GM23338 (cell line): Measurements from ENCODE around the gene MRPS18B. TPM values are rescaled to one million over a fixed set of nuclear protein-coding genes. Genes with fewer than 3 reads are reported as not detected.

ENCODE experiments used
- ATAC-seq: fragments of 200-7000 bp; cut with Tn5 transposase; 3 replicates; pipeline ENCODE4 v1.9.1; 2020
- DNase-seq: peaks from one replicate; pipeline ENCODE4 v3.0.0-alpha.2; 2015; ENCODE audit warnings: low spot score
- H2AFZ ChIP-seq: fragments of 200-600 bp; sonication (generic); 2 replicates; pipeline ENCODE4 v1.8.0; 2016; ENCODE audit warnings: antibody characterized with exemption, mild to moderate bottlenecking, moderate library complexity
- H3F3A ChIP-seq: fragments of 200-600 bp; sonication (generic); replicated peaks from 2 replicates; pipeline ENCODE4 v1.8.0; 2017; ENCODE audit warnings: antibody characterized with exemption, mixed run types, low read depth
- H3K27ac ChIP-seq: fragments of 200-600 bp; sonication (generic); 2 replicates; pipeline ENCODE4 v1.6.1; 2016; ENCODE audit warnings: low read depth
- H3K27me3 ChIP-seq: fragments of 200-600 bp; sonication (generic); 2 replicates; pipeline ENCODE4 v1.8.0; 2016; ENCODE audit warnings: mild to moderate bottlenecking, mixed run types, moderate library complexity; ENCODE audit not compliant: insufficient read depth
- H3K36me3 ChIP-seq: fragments of 200-600 bp; sonication (generic); 2 replicates; pipeline ENCODE4 v1.8.0; 2016; ENCODE audit warnings: mild to moderate bottlenecking; ENCODE audit not compliant: insufficient read depth
- H3K4me1 ChIP-seq: fragments of 200-600 bp; sonication (generic); 2 replicates; pipeline ENCODE4 v1.8.0; 2016; ENCODE audit warnings: mild to moderate bottlenecking, moderate library complexity; ENCODE audit not compliant: insufficient read depth
- H3K4me2 ChIP-seq: fragments of 200-600 bp; sonication (generic); 2 replicates; pipeline ENCODE4 v1.7.1; 2017; ENCODE audit warnings: mixed run types
- H3K4me3 ChIP-seq: fragments of 200-600 bp; sonication (generic); 2 replicates; pipeline ENCODE4 v1.6.1; 2016; ENCODE audit warnings: mixed run types
- H3K79me2 ChIP-seq: fragments of 200-600 bp; sonication (generic); replicated peaks from 2 replicates; pipeline ENCODE4 v1.8.0; 2017; ENCODE audit warnings: mild to moderate bottlenecking; ENCODE audit not compliant: insufficient read depth
- H3K9me2 ChIP-seq: fragments of 200-600 bp; sonication (generic); 2 replicates; pipeline ENCODE4 v1.8.0; 2017; ENCODE audit not compliant: insufficient read depth
- H4K20me1 ChIP-seq: fragments of 200-600 bp; sonication (generic); replicated peaks from 2 replicates; pipeline ENCODE4 v1.8.0; 2017; ENCODE audit warnings: mild to moderate bottlenecking; ENCODE audit not compliant: insufficient read depth
- H3K27ac Mint-ChIP-seq: 2 replicates; pipeline ENCODE4 v1.8.0; 2020; ENCODE audit warnings: inconsistent platforms, mild to moderate bottlenecking, moderate library complexity, mixed read lengths
- H3K27me3 Mint-ChIP-seq: 3 replicates; pipeline ENCODE4 v1.8.0; 2022; ENCODE audit warnings: low read depth, mild to moderate bottlenecking, moderate library complexity, mixed read lengths, inconsistent platforms; ENCODE audit not compliant: insufficient read depth, poor library complexity
- H3K36me3 Mint-ChIP-seq: 3 replicates; pipeline ENCODE4 v1.8.0; 2021; ENCODE audit warnings: low read depth, mild to moderate bottlenecking, inconsistent platforms, moderate library complexity, mixed read lengths
- H3K4me1 Mint-ChIP-seq: 3 replicates; pipeline ENCODE4 v1.8.0; 2020; ENCODE audit warnings: mild to moderate bottlenecking, inconsistent platforms, mixed read lengths
- H3K4me3 Mint-ChIP-seq: 3 replicates; pipeline ENCODE4 v1.8.0; 2021; ENCODE audit warnings: moderate library complexity, mild to moderate bottlenecking, inconsistent platforms, mixed read lengths
- H3K9me3 Mint-ChIP-seq: 3 replicates; pipeline ENCODE4 v1.8.0; 2020; ENCODE audit warnings: moderate library complexity, mild to moderate bottlenecking, inconsistent platforms, mixed read lengths
- CREB1 ChIP-seq: fragments of 250-450 bp; sonication (Bioruptor Pico); IDR thresholded peaks from 2 replicates; pipeline ENCODE4 v1.5.0; 2020; ENCODE audit warnings: low read depth, mild to moderate bottlenecking, moderate library complexity
- EZH2 ChIP-seq: fragments of 200-600 bp; sonication (generic); IDR thresholded peaks from one replicate; pipeline ENCODE4 v1.8.0; 2017; ENCODE audit warnings: antibody characterized with exemption, mild to moderate bottlenecking, low read depth; ENCODE audit not compliant: unreplicated experiment
- JUNB ChIP-seq: IDR thresholded peaks from one replicate; pipeline ENCODE4 v1.6.1; 2016; ENCODE audit warnings: antibody characterized with exemption; ENCODE audit not compliant: unreplicated experiment
- NANOG ChIP-seq: IDR thresholded peaks from 2 replicates; pipeline ENCODE4 v1.6.1; 2016; ENCODE audit warnings: antibody characterized with exemption, borderline replicate concordance
- POLR2AphosphoS5 ChIP-seq: IDR thresholded peaks from 2 replicates; pipeline ENCODE4 v1.6.1; 2016; ENCODE audit warnings: antibody characterized with exemption, low read depth
- STAT1 ChIP-seq: IDR thresholded peaks from one replicate; pipeline ENCODE4 v1.6.1; 2016; ENCODE audit warnings: antibody characterized with exemption; ENCODE audit not compliant: unreplicated experiment
- ZNF114 ChIP-seq: fragments of 250-450 bp; sonication (Bioruptor Pico); IDR thresholded peaks from 2 replicates; pipeline ENCODE4 v1.5.0; 2020; ENCODE audit warnings: mild to moderate bottlenecking, moderate library complexity
- ZNF331 ChIP-seq: fragments of 250-450 bp; sonication (Bioruptor Pico); IDR thresholded peaks from 2 replicates; pipeline ENCODE4 v1.5.0; 2020; ENCODE audit warnings: low read depth, mild to moderate bottlenecking, moderate library complexity
- long read RNA-seq: library from polyadenylated mRNA; unstranded; transcript quantifications from one replicate; pipeline ENCODE4 v2.0.0, GENCODE V29; 2020; ENCODE audit not compliant: unreplicated experiment
- polyA plus RNA-seq: library from polyadenylated mRNA; unstranded; fragments of >200 nt; fragmentation: Nextera tagmentation; extraction: Ambion mirVana; gene quantifications from 2 replicates; pipeline ENCODE4 v1.2.1, GENCODE V29; 2016
- total RNA-seq: library from RNA; depleted of rRNA; stranded (reverse); fragments of >200 nt; shearing (Covaris generic); gene quantifications from 2 replicates; pipeline ENCODE4 v1.2.3, GENCODE V29; 2014; rRNA removed
- TF ChIP-seq, protein P1 (sequence below), 2 experiments: fragments of 200-600 bp in 1 of 2; sonication (generic) in 1 of 2; conservative IDR thresholded peaks; 2 replicates each; pipeline versions ENCODE4 v1.5.1 to v1.6.1; 2016 to 2017; ENCODE audit warnings: antibody characterized with exemption in 2 of 2, low read depth in 2 of 2, mild to moderate bottlenecking in 2 of 2, moderate library complexity in 1 of 2
- TF ChIP-seq, protein P2 (sequence below): IDR thresholded peaks from one replicate; pipeline ENCODE4 v1.6.1; 2018; ENCODE audit warnings: antibody characterized with exemption; ENCODE audit not compliant: unreplicated experiment

MRPS18B gene
- total RNA-seq (49.1 and 49.2 TPM in 2 replicates), polyA plus RNA-seq (73.6 and 78.8 TPM in 2 replicates)
- long read RNA-seq, transcript MRPS18B-206 (7 exons, 1,532 nt), result major isoform, 94 of 105 reads
- long read RNA-seq, partial matches to known transcripts, result 1 of 105 reads
- long read RNA-seq, other reads (novel, unspliced or antisense), result 10 of 105 reads

DNA sequence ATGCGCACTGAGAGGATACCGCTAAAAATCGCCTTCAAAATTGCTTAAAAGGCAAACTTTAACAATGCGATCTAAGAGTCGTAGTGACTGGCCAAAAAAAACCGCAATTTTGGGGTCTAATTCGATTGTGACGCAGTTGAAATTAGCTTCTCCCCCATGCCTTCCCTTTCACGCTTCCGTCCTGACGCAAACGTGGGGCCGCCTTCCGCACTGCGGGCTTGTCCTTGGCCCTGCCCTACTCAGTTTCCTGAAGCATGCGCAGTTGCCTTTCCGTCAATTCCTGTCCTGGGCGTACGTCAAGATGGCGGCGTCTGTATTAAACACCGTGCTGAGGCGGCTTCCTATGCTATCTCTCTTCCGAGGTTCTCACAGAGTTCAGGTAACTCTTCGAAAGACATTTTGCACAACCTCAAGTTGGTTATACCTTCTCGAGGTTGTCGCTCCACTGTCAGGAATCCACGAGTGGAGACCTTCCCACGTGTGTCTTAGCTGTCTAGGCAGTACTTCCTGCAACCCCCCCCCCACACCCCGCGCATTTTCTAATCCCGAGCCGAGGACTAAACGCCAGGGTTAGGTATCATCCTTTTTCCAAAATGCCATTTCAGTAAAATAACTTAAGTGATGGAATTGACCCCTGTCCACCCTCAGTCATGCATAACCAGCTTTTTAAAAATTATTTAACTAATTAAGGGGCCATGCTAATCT is at the start of gene MRPS18B:
TSS of gene MRPS18B (plus strand) at position 276 of the 705 bp plus-strand sequence. CDS start at position 302, 26 bp downstream.
- peaks cover 34% of the 10 kb centered on the region for H3K27me3 Mint-ChIP-seq
- Histone ChIP-seq H3K4me1 (peaks cover 17% of the 10 kb centered on the region), H4K20me1 (peaks cover 5% of the 10 kb centered on the region; the same call in 1 of the 2 replicates), H3K9me2 (no peaks in the 10 kb centered on the region), H3K36me3 (peaks cover 28% of the 10 kb centered on the region; the same call in 1 of the 2 replicates), H3K79me2 (peaks cover 45% of the 10 kb centered on the region), H3K27ac (peak within 1 kb of the TSS; percentile 98), H3K4me2 (peak within 1 kb of the TSS; percentile 89), H3K4me3 (peak within 1 kb of the TSS; percentile 68), H3K27me3 (no peaks in the 10 kb centered on the region), H3F3A (peaks cover 7% of the 10 kb centered on the region; the same call in 1 of the 2 replicates), H2AFZ (no peak within 1 kb of the TSS)
- ATAC-seq (peak; percentile 76), DNase-seq (peak; percentile 98)
- peaks cover 73% of the 10 kb centered on the region for H3K36me3 Mint-ChIP-seq
- peak within 1 kb of the TSS; percentile 96 for H3K4me3 Mint-ChIP-seq
- TF ChIP-seq, protein P1, sequence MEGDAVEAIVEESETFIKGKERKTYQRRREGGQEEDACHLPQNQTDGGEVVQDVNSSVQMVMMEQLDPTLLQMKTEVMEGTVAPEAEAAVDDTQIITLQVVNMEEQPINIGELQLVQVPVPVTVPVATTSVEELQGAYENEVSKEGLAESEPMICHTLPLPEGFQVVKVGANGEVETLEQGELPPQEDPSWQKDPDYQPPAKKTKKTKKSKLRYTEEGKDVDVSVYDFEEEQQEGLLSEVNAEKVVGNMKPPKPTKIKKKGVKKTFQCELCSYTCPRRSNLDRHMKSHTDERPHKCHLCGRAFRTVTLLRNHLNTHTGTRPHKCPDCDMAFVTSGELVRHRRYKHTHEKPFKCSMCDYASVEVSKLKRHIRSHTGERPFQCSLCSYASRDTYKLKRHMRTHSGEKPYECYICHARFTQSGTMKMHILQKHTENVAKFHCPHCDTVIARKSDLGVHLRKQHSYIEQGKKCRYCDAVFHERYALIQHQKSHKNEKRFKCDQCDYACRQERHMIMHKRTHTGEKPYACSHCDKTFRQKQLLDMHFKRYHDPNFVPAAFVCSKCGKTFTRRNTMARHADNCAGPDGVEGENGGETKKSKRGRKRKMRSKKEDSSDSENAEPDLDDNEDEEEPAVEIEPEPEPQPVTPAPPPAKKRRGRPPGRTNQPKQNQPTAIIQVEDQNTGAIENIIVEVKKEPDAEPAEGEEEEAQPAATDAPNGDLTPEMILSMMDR (conservative IDR thresholded peaks at IDR 0.05; ENCODE audit: low read depth in 2 of 2), result no peak
- TF ChIP-seq EZH2, result no peak
- no peak for TF ChIP-seq JUNB
- TF ChIP-seq POLR2AphosphoS5, result peak; percentile 77
- H3K4me1 Mint-ChIP-seq, result peaks cover 25% of the 10 kb centered on the region
- peak within 1 kb of the TSS; percentile 100 for H3K27ac Mint-ChIP-seq
- H3K9me3 Mint-ChIP-seq, result peaks cover 18% of the 10 kb centered on the region; the same call in 2 of the 3 replicates

DNA sequence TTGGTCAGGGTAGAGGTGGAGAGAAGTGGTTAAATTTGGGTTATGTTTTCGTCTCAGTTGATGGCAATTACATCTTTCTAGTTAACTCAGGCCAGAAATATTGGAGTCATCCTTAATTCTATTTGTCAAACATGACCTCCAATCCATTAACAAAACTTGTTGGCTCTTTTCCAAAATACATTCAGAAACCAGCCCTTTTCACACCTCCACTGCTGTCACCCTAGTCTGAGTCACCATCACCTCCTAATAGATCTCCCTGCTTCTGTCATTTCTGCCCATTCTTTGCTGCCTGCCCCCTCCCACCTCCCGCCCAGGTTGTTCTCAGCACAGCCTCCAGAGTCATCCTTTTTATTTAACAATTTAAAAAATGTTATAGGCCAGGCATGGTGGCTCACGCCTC is 49.4 kb upstream of the MRPS18B start:
- peaks cover 18% of the 10 kb centered on the region for H3K36me3 Mint-ChIP-seq
- no peaks in the 10 kb centered on the region for H3K36me3 ChIP-seq
- H3K9me3 Mint-ChIP-seq, result no peaks in the 10 kb centered on the region; the same call in 2 of the 3 replicates
- H3K27me3 ChIP-seq, result peaks cover 6% of the 10 kb centered on the region; the same call in 1 of the 2 replicates
- H3K4me1 Mint-ChIP-seq, result peaks cover 26% of the 10 kb centered on the region
- peaks cover 18% of the 10 kb centered on the region for H4K20me1 ChIP-seq
- peaks cover 12% of the 10 kb centered on the region; the same call in 1 of the 2 replicates for H3F3A ChIP-seq
- H3K79me2 ChIP-seq, result peaks cover 17% of the 10 kb centered on the region
- ATAC-seq (no peak), DNase-seq (no peak)
- no peak overlapping the region for H3K27ac ChIP-seq
- H3K27me3 Mint-ChIP-seq, result peaks cover 14% of the 10 kb centered on the region
- peaks cover 14% of the 10 kb centered on the region for H3K4me1 ChIP-seq
- no peaks in the 10 kb centered on the region for H3K9me2 ChIP-seq
- no peak overlapping the region for H2AFZ ChIP-seq
- H3K4me3 Mint-ChIP-seq, result no peak overlapping the region
- TF ChIP-seq JUNB (no peak), NANOG (no peak), ZNF114 (CRISPR knock-in tag) (no peak), POLR2AphosphoS5 (no peak), CREB1 (CRISPR knock-in tag) (no peak), ZNF331 (CRISPR knock-in tag) (no peak), STAT1 (no peak)
- TF ChIP-seq, protein P2, sequence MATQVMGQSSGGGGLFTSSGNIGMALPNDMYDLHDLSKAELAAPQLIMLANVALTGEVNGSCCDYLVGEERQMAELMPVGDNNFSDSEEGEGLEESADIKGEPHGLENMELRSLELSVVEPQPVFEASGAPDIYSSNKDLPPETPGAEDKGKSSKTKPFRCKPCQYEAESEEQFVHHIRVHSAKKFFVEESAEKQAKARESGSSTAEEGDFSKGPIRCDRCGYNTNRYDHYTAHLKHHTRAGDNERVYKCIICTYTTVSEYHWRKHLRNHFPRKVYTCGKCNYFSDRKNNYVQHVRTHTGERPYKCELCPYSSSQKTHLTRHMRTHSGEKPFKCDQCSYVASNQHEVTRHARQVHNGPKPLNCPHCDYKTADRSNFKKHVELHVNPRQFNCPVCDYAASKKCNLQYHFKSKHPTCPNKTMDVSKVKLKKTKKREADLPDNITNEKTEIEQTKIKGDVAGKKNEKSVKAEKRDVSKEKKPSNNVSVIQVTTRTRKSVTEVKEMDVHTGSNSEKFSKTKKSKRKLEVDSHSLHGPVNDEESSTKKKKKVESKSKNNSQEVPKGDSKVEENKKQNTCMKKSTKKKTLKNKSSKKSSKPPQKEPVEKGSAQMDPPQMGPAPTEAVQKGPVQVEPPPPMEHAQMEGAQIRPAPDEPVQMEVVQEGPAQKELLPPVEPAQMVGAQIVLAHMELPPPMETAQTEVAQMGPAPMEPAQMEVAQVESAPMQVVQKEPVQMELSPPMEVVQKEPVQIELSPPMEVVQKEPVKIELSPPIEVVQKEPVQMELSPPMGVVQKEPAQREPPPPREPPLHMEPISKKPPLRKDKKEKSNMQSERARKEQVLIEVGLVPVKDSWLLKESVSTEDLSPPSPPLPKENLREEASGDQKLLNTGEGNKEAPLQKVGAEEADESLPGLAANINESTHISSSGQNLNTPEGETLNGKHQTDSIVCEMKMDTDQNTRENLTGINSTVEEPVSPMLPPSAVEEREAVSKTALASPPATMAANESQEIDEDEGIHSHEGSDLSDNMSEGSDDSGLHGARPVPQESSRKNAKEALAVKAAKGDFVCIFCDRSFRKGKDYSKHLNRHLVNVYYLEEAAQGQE, result no peak
- no peak overlapping the region for H3K4me3 ChIP-seq
- H3K27ac Mint-ChIP-seq, result no peak overlapping the region
- H3K4me2 ChIP-seq, result no peak overlapping the region
